HG03432 (cell line): ENCODE measurements around the gene S100A3.

Experiments used
- ATAC-seq: cut with Tn5 transposase; IDR thresholded peaks from one replicate; pipeline ENCODE4 v1.9.1; 2021; ENCODE audit warnings: mild to moderate bottlenecking, moderate library complexity; ENCODE audit not compliant: unreplicated experiment

The S100A3 gene

DNA sequence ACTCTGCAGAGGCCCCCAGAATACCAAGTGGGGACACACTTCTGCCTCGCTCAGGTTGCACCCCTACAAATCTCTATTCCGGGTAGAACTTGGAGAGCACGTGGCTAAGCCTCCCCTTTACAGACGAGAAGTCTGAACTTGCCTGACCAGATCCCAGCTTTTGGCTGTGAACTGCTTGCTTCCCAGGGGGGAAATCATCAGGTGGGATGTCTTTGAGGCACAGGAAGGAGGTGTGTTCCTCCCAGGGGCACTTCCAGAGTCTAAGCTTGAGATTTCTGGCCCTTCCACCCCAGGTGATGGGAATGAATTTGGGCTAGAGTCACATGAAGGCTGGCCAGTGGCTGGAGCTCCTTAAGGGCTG, 1.3 kb upstream of the S100A3 start:
- ATAC-seq, result no peak

DNA sequence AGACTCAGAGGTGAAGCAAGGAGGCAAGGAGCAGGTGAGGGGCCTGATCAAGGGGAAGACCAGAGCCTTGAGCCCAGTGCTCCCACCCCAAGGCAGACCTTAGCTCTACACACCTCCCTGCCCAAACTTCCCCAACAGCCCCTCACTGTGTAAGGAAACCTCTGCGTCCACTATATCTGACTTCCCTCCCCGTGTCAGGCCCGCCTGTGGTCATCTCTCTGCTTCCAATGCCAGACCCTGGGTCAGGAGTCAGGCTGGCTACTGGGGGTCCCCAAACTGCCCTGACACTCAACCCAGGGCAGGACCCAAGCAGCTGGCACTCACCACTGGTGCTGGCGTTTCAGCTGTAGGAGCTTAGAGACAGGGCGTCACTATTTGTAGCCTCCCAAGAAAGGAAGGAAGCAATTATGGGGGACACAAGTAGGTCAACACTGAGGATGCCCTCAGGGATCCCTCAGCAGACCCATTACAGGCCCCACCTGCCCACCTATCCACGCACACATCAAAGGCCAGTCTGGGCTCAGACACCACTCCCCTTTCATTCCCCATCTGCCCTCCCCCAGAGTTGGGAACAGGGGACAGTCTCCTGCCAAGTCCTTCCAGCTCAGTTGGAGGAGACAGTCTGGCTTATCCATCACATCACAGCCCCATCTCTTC, 811 bp upstream of the S100A3 start:
- ATAC-seq, result no peak

DNA sequence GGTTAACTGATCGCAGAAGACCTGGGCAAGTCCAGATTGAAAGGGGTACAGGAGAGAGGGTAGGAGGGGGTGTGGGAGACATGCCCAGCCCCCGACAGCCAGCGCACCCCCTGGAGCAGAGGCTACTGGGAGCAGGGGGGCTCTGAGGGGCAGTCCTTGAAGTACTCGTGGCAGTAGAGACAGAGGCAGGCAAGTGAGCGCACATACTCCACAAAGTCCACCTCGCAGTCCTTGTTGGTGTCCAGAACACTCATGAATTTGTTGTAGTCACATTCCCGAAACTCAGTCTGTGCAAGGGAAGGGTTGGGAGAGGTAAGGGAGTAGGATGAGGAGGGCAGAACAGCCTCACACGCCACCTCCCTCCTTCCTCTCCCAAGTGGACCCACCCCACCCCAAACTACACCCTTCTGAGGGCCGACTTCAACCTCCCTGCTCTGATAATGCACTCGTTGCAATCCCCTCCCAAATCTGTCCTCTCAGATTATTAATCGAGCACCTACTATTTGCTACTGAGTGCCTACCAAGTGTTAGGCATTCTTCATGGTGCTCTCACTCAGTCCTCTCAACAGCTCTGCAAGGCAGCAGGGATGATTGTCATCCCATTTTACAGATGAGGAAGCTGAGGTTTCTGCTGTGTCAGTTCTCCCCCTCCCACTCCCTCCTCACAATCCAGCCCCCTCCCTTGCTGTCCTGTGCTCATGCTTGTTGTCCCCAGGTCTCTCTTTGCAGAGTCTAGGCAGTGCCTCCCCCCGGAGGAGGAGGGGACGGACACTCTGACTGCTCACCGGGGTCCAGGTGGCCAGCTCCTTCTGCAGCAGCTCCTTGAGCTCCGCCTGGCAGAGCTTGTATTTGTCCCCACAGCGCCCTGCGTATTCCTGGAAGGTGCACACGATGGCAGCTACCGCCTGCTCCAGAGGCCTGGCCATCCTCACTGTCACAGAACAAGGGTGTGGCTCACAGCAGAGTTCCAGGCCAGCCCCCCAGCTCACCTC, 1.2 kb downstream of the S100A3 start:
- ATAC-seq, result no peak

DNA sequence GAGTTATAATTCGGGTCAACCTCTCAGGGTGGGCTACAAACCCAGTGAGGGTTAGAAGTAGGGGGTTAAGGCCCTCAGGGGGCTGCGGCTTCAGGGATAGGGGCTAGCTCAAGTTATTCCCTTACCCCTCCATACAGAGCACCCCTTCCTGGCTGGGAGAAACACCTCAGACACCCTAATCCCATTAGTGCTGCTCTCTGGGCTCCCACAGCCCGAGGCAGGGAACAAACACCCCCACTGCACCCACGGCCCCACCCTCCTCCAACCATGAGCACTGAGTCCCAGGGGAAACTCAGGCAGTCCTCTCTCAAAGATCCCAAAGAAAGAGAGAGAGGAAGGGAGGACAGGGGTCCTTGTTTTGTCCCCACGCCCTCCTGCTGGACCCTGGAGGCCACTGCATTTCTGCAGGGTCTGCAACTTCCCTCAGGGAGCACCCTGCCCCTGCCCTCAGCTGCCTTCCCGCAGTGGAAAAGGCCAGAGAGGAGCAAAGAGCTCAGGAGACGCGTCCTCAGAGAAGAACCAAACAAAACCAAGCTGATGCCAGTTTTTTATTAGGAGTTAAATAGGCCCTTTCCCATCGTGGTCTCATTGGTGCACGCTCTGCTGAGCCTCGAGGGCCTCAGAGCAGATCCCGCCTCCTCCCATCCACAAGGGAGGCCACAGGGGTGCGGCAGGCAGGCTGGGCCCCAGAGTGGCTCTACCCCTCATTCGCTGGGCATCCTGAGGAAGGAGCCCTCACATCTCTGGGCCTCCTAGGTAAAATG, 2.1 kb downstream of the S100A3 start:
- no peak for ATAC-seq

DNA sequence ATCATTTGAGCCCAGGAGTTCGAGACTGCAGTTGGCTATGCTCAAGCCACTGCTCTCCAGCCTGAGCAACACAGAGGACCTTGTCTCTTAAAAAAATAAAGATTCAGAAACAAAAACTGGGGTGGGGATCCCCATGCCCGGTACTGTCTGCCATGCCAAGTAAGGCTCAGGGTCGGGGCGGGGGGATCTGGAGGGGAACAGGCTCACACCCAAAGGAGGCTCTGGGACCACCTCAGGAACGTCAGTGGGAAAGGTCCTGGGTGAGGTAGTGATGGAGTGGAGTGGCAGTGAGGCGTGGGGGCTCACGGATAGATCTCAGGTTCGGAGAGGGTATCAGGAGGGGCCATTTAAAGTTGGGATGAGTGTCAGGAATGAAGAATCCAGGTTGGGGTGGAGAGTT, 2.7 kb downstream of the S100A3 start:
- ATAC-seq, result no peak

DNA sequence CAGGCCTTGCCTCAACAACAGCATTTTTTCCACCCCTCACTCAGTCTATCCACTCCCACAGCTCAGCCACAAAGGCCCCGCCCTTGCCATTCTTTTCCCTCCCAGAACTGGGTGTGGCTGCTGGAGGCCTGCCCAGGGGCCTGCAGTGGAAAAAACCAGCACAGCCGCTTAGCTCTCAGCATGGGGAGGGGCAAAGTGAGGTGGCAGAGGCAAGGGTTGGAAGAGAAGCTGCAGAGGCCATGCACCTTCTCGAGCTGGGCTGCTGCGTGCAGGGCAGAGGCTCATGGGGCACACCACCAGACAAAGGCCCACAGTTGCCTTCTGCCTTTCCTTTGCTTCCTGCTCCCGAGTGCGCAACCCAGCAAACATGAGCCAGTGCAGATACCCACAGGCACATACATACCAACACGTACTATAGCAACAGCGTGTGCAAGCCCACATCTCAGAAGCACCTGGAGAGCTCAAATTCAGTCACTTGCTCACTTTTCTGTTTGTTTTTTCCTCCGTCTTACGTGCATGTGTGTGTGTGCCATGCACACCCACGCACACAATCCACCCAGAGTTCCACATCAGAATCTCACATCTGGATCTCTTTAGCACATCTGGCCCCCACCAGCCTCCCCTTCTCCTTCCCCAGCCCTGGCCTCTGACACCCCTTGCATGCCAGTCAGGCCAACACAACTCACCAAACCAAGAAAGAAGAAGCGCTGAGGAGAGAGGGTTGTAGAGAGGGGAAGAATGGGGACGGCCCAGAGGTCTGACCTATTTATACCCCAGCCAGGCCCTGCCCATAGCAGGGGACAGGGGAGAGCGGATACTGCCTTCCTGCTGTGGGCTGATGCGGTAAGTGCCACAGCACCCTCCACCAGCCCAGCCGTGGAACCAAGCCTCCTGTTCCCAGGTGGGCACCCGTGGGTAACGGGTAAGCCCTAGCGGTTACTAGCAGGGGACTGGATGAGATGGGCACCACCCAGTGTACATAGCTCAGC, 3.7 kb downstream of the S100A3 start, which contains the start of gene S100A4:
S100A4 (minus strand) TSS at position 740 of the 989 bp plus-strand sequence. CDS start 1,012 bp downstream, outside the sequence.
- peak; percentile 82 for ATAC-seq

DNA sequence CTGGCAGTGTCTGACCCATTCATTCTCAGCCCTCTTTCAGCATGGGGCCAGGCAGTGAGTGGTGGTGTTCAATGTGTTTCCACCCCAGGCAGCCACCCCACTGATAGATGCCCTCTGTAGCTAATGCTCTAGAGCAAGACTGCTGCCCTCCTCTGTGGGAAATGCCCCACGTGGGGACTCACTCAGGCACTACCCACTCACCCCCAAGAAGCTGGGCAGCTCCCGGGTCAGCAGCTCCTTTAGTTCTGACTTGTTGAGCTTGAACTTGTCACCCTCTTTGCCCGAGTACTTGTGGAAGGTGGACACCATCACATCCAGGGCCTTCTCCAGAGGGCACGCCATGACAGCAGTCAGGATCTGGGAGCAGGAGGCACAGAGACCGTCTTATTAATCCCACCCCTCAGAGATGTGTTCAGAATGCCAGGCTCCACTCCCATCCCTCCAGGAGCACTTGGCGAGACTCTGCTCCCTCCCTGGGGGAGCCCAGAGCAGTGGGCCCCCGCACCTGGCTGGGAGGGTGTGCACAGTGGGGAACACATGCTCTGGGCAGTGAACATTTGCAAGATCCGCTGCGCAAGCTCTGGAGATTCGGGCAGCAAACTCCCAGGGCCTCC, 4.5 kb downstream of the S100A3 start:
- no peak for ATAC-seq

DNA sequence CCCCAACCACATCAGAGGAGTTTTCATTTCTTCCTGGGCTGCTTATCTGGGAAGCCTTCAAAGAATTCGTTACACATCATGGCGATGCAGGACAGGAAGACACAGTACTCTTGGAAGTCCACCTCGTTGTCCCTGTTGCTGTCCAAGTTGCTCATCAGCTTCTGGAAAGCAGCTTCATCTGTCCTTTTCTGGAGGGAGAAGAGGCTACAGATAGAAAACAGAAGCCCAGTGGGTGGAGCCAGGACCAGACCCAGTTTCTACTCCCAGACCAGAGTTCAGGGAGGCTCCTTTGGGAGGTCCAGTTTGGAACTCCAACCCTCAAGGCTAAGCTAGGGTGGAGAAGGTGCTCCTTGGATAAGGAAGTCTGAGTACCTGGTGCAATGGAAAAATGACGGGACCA, 5.3 kb downstream of the S100A3 start:
- no peak for ATAC-seq

DNA sequence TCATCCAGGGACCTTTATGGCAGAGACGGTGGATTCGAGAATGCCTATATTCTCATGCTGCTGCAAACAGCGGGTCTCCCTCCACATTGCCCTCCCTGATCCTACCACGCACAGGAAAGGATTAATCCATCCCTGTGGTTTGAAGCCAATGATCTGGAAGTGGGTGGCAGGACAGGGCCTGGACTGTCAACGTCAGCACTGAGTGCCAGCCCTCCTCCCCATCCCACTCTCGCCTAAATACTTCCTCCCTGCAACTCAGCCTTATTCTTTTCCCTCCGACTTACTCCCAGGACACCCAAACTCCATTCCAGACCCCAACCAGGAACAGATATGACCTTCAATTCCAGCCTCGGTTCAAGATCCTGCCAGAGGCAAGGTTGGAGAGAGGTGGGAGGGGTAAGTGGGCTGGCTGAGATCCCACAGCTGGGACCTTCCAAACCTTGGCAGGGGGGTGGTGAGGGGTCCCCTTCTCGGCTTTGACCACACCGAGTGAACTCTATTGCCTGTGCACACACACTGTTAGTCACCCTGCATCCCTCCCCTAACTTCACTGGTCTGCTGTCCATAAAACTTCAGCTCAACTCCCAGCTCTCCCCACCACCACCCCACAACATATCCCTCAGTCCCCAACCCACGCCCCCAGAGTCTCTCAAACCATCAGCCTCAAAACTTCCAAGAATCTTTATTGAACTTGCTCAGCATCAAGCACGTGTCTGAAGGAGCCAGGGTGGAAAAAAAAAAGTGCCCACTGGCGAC, 5.9 kb downstream of the S100A3 start:
- ATAC-seq, result no peak

DNA sequence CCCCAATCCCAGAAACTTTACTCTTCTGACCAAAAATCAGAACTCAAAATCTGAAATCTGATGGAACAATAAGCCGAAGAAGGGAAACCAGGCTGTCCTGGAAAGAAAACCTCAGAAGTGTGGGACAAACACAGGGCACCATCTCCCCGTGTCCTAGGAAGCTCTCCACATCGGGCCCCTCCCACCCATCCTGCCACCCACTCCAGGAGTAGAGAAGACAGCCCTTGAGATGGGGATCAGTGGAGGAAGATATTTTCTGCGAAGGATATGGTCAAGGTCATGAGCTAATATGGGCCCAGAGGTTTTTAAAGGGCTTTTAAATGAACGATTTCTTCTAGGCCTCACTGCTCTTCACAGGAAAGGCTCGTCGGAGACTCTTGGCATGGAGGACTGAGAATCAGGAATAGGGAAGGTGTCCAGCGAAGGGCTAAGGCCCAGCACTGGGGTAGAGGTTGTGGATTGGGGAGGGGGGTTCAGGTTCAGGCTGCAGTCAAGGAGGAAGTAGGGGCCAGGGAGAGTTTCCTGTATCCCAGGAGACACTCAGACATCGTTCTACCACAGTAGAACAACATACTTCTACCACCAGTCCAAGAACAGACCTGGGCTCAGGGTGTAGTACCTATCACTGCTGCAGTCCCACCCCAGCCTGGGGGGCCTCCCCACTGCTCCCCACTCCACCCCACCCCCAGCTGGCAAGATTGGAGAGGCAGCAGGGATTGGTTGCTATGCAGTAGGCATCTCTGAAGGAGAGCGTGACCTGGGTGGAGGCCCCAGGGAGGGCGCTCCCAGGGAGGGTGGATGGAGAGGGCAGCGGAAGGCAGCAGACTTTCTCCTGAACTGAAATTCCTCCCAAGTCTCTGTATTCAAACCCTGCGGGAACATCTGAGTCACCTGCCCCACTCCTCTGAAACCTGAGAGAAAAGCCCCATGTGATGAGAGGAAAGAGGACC, 7.1 kb downstream of the S100A3 start:
- ATAC-seq, result no peak

DNA sequence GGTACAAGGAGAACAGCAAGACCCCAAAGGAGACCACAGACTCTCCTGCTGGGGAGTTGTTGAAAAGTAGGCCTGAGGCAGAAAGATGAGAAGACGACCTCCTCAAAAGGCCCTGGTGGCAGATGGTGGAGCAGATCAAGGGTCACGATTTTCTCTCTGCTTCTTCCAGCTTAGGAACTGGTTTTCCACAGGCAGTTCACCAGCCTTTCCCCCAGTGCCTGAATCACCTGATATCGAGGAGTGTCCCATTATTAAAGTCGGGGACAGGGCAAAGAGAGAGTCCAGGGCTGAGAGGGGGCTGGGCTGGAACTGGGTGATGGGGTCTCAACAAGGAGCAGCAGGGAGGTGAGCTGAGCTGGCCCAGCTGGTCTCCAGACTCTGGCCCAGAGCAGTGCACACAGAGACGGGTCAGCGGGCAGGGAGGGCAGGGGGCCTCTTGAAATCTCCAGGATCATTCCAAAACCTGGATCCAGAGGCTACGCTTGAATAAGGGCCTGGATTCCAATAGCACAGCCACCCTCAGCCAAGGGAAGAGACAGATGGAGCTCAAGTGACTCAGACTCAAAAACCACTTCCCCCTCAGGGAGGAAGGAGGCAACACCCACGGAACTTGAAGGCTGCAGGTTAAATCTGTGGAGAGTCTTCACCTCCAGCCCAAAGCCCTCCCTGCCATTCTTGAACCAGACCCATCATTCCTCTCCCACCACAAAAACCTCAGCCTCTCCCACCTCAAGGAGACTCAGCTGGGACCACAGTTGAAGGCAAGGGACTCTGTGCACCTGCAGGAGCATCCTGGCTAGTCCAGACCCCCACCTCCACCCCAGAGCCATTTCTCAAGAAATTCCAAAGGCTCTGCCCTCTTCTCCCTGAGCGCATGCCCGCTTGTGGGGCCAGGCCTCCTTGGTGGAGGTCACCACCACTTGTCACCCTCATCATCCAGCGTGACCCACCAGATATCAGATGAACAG, 8.4 kb downstream of the S100A3 start, which contains the start of gene S100A5:
S100A5 (minus strand) TSS at position 541 of the 968 bp plus-strand sequence. CDS start 743 bp downstream, outside the sequence.
- no peak for ATAC-seq

DNA sequence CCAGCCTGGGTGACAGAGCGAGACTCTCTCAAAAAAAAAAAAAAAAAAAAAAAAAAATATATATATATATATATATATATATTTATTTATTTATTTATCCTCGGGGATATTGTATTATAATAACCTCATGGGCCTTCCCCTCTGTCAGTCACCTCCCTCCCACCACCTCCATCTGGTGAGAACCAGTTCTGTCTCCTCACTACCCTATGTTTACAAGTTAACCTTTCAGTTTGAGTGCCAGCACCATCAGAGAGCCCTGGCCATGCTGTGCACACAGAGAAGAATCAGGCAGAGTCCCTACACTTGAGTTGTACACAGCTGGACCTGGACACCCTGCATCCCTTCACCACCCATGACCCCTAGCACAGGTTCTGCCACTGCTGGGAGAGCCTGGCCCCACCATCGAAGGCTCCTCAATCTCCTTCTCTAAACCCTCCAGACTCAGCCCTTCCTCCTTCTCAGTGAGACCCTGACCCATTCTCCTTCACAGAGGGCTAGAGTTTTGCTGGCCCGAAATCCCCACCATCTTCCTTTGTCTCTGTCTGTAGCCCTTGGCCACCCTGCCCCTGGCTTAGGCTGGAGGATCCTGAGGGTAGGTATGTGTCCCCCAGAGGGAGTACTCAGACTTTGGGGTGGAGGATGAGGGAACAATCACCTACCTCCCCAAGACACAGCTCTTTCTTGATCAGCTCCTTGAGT, 9.5 kb downstream of the S100A3 start:
- no peak for ATAC-seq

DNA sequence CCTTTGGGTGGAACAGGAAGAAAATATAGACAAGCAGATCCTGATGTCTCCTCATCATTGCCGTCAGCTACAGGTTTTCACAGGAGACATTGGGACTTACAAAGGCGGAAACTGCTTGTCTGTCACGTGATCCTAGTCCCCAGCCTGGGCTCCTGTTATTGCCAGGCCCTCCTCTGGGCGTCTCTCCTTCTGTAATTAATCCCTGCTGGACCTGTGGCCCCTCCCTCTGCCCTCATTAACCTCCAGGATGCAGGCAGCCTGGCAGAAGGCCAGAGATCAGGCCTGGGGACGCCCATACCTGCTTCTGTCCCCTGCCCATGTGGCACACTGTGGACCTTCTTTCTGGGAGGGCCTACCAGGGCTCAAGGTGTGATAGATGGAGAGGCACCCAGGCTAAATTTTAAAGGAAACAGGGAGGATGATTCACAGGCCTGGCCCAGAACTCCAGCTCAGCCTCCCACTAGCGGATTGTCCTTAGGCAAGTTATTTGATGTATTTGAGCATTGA, 10.7 kb downstream of the S100A3 start:
- ATAC-seq, result no peak

DNA sequence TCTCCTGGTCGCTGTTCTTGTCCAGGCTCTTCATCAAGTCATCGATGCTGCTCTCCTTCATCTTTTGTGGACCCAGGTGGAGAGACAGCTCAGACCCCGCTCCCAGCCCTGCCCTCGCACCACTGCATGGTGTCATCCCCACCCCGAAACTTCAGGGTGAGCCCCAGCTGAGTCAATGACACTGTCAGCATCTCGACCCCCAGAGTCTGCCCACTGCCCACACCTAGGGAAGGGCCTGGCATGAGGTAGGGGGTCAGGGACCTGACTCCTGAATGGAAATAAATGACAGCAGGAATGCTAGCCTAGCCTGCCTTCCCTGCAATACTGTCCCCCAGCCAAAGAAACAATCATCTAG, 11.7 kb downstream of the S100A3 start:
- ATAC-seq, result no peak

DNA sequence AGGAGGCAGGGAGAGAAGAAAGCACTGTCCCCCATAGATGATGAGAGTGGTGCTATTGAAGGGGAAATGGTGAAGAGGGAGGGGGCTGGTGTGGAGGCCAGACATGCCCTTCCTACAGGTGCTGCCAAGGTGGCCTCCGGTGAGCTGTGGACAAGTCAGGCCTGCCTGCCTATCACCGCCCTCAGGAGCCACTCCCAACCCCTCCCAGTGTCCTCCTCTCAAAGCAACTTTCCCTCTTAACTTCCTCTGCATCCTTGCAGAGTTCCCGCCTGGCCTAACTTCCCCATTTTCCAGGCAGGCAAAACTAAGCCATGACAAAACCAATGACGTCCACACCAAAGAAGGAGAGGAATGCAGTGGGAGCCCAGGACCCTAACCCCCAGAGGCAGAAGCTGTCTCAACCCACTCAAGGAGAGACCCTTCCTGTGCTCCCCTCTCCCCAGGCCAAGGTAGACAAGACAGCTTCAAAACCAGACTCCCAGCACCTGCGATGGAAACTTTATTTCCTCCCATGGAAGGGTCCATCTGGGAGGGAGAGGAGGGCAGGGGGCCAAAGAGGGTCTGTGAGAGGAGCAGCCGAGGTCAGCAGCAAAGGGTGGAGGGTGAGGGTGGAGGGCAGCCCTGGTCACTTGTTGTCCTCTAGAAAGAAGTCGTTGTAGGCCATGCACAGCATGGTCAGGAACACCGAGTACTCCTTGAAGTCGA, 12.2 kb downstream of the S100A3 start:
- no peak for ATAC-seq
